HepG2 (cell line): ENCODE results near the gene TMC8. TPM values are rescaled to one million over a fixed set of nuclear protein-coding genes. Genes with fewer than 3 reads are reported as not detected.

Experiments
- AKAP8 ChIP-seq: sonication (generic); formaldehyde crosslinking; IDR thresholded peaks from 2 replicates; pipeline ENCODE4 v1.5.1; 2020; ENCODE audit warnings: mild to moderate bottlenecking, missing genetic modification reagents
- ARHGAP35 ChIP-seq: sonication (generic); formaldehyde crosslinking; IDR thresholded peaks from 2 replicates; pipeline ENCODE4 v1.9.0; 2022; ENCODE audit warnings: mild to moderate bottlenecking, inconsistent platforms, moderate library complexity, missing genetic modification reagents, borderline replicate concordance
- ARNTL ChIP-seq: sonication (generic); formaldehyde crosslinking; IDR thresholded peaks from 2 replicates; pipeline ENCODE4 v1.4.0; 2020; ENCODE audit warnings: mild to moderate bottlenecking, missing genetic modification reagents
- ASH2L ChIP-seq: fragments of 300-600, 200-600 bp; sonication (generic); IDR thresholded peaks from 2 replicates; pipeline ENCODE4 v1.7.0; 2017; ENCODE audit warnings: low read depth, mild to moderate bottlenecking, moderate library complexity, mixed read lengths, low read length; ENCODE audit not compliant: insufficient read length
- FOXP1 ChIP-seq, 2 experiments: fragments of 450-650 bp in 1 of 2; IDR thresholded peaks; 2 replicates each; pipeline ENCODE4 v1.6.1; 2017 to 2018; ENCODE audit warnings: antibody characterized with exemption in 1 of 2
- HDAC6 ChIP-seq: fragments of 200-600 bp; sonication (generic); IDR thresholded peaks from 2 replicates; pipeline ENCODE4 v1.7.0; 2017; ENCODE audit warnings: mild to moderate bottlenecking, antibody characterized with exemption, low read length, low read depth
- ISL2 ChIP-seq: sonication (generic); formaldehyde crosslinking; IDR thresholded peaks from 2 replicates; pipeline ENCODE4 v1.5.0; 2020; ENCODE audit warnings: missing genetic modification reagents
- KLF11 ChIP-seq: IDR thresholded peaks from 2 replicates; pipeline ENCODE4 v1.6.1; 2016; ENCODE audit warnings: missing compliant biosample characterization
- MIXL1 ChIP-seq: IDR thresholded peaks from 2 replicates; pipeline ENCODE4 v1.6.1; 2016
- MTA3 ChIP-seq: sonication (generic); formaldehyde crosslinking; IDR thresholded peaks from 2 replicates; pipeline ENCODE4 v1.4.0; 2020; ENCODE audit warnings: missing genetic modification reagents
- NFE2L2 ChIP-seq: fragments of 150-350 bp; IDR thresholded peaks from 2 replicates; pipeline ENCODE4 v1.6.1; 2014; ENCODE audit warnings: low read length
- NR2C2 ChIP-seq: sonication (generic); formaldehyde crosslinking; IDR thresholded peaks from 2 replicates; pipeline ENCODE4 v1.4.0; 2020; ENCODE audit warnings: missing genetic modification reagents, mild to moderate bottlenecking, moderate library complexity, borderline replicate concordance
- POLR2A ChIP-seq, 2 experiments: IDR thresholded peaks; 2 replicates each; pipeline ENCODE4 v1.6.1; 2011; ENCODE audit warnings: low read depth in 2 of 2, low read length in 2 of 2, mild to moderate bottlenecking in 1 of 2, moderate library complexity in 1 of 2; ENCODE audit not compliant: insufficient read depth in 1 of 2
- REPIN1 ChIP-seq: sonication (generic); formaldehyde crosslinking; IDR thresholded peaks from 2 replicates; pipeline ENCODE4 v1.8.0; 2022; ENCODE audit warnings: missing genetic modification reagents, low read depth, mild to moderate bottlenecking, borderline replicate concordance
- SMARCE1 ChIP-seq: fragments of 450-650 bp; IDR thresholded peaks from 2 replicates; pipeline ENCODE4 v1.6.1; 2017; ENCODE audit warnings: borderline replicate concordance
- TBX2 ChIP-seq: sonication (generic); formaldehyde crosslinking; IDR thresholded peaks from 2 replicates; pipeline ENCODE4 v1.5.0; 2020; ENCODE audit warnings: missing genetic modification reagents, mild to moderate bottlenecking, borderline replicate concordance
- THAP7 ChIP-seq: sonication (generic); formaldehyde crosslinking; IDR thresholded peaks from 2 replicates; pipeline ENCODE4 v1.8.1; 2023; ENCODE audit warnings: mild to moderate bottlenecking, missing genetic modification reagents
- ZBTB7A ChIP-seq: sonication (generic); formaldehyde crosslinking; IDR thresholded peaks from 2 replicates; pipeline ENCODE4 v1.8.0; 2022; ENCODE audit warnings: mild to moderate bottlenecking, missing genetic modification reagents
- ZFAT ChIP-seq: sonication (generic); formaldehyde crosslinking; conservative IDR thresholded peaks from 2 replicates; pipeline ENCODE4 v1.8.1; 2023; ENCODE audit warnings: missing genetic modification reagents, inconsistent platforms
- ZKSCAN8 ChIP-seq: IDR thresholded peaks from 2 replicates; pipeline ENCODE4 v1.6.1; 2016; ENCODE audit warnings: borderline replicate concordance, missing genetic modification reagents, missing compliant biosample characterization
- ZNF30 ChIP-seq: sonication (generic); formaldehyde crosslinking; IDR thresholded peaks from 2 replicates; pipeline ENCODE4 v1.5.0; 2020; ENCODE audit warnings: mild to moderate bottlenecking, missing genetic modification reagents
- ZNF468 ChIP-seq: sonication (generic); formaldehyde crosslinking; IDR thresholded peaks from 2 replicates; pipeline ENCODE4 v1.8.0; 2022; ENCODE audit warnings: mild to moderate bottlenecking, moderate library complexity, missing genetic modification reagents
- ZNF570 ChIP-seq: sonication (generic); formaldehyde crosslinking; IDR thresholded peaks from 2 replicates; pipeline ENCODE4 v1.4.0; 2020; ENCODE audit warnings: mild to moderate bottlenecking, missing genetic modification reagents, borderline replicate concordance
- ZNF7 ChIP-seq: IDR thresholded peaks from 2 replicates; pipeline ENCODE4 v1.6.1; 2016; ENCODE audit warnings: missing biosample characterization, missing genetic modification reagents
- ZNF713 ChIP-seq: sonication (generic); formaldehyde crosslinking; IDR thresholded peaks from 2 replicates; pipeline ENCODE4 v1.4.0; 2020; ENCODE audit warnings: mild to moderate bottlenecking, missing genetic modification reagents
- ZNF746 ChIP-seq: sonication (generic); formaldehyde crosslinking; IDR thresholded peaks from 2 replicates; pipeline ENCODE4 v1.8.0; 2022; ENCODE audit warnings: mild to moderate bottlenecking, missing genetic modification reagents
- ZNF790 ChIP-seq: sonication (generic); formaldehyde crosslinking; IDR thresholded peaks from 2 replicates; pipeline ENCODE4 v1.8.0; 2022; ENCODE audit warnings: missing genetic modification reagents, mild to moderate bottlenecking, borderline replicate concordance
- ZSCAN31 ChIP-seq: sonication (generic); formaldehyde crosslinking; IDR thresholded peaks from 2 replicates; pipeline ENCODE4 v1.5.0; 2020; ENCODE audit warnings: low read depth, mild to moderate bottlenecking, missing genetic modification reagents
- polyA plus RNA-seq, 8 experiments: library from polyadenylated mRNA; depleted of rRNA in 3 of 8; stranded (reverse) in 7 of 8; unstranded in 1 of 8; fragments of >200 nt; fragmentation: Illumina TruSeq in 4 of 8; extraction: Trizol in 4 of 8; gene quantifications; 2 replicates each; pipeline versions ENCODE4 v1.2.1 to v1.2.3, GENCODE V29; 2011 to 2016; ENCODE audit warnings: low read depth in 4 of 8, missing spikeins in 1 of 8, mixed read lengths in 1 of 8; ENCODE audit not compliant: insufficient read depth in 1 of 8
- total RNA-seq, 5 experiments: library from RNA; depleted of rRNA; stranded (reverse); fragments of >200 nt; fragmentation: Illumina TruSeq; extraction: Trizol; gene quantifications; 2 replicates each; pipeline ENCODE4 v1.2.3, GENCODE V29; 2016; ENCODE audit warnings: low read depth in 1 of 5
- TF ChIP-seq, protein P1 (sequence below): sonication (generic); formaldehyde crosslinking; IDR thresholded peaks from 2 replicates; pipeline ENCODE4 v1.8.0; 2022; ENCODE audit warnings: mild to moderate bottlenecking, missing genetic modification reagents, moderate library complexity
- TF ChIP-seq, protein P2 (sequence below): IDR thresholded peaks from 2 replicates; pipeline ENCODE4 v1.6.1; 2016; ENCODE audit warnings: missing compliant biosample characterization, missing genetic modification reagents, borderline replicate concordance

The TMC8 gene
- total and polyA plus RNA-seq, 2 of the 13 experiments (the other 11 are each of a cell fraction or from before 2014, with no cell fraction given) = 0.53 to 7.8 TPM

GRCh38 chr17:78127239-78127887 is 3.2 kb upstream of the TMC8 start (continued):
- TF ChIP-seq ZNF790 (CRISPR knock-in tag) (no peak), POLR2A (IDR thresholded peaks at IDR 0.05; ENCODE audit: insufficient read depth in 1 of 2, low read depth in 2 of 2, low read length in 2 of 2) (peak; percentile 73 to 90), AKAP8 (CRISPR knock-in tag) (peak; percentile 89), NFE2L2 (no peak), ZKSCAN8 (no peak), ZNF570 (CRISPR knock-in tag) (no peak), THAP7 (CRISPR knock-in tag) (peak; percentile 80), TBX2 (CRISPR knock-in tag) (peak; percentile 66), ARHGAP35 (CRISPR knock-in tag) (0 out of 2 replicates have a peak, but pooled peaks have one; percentile 28), ZNF30 (CRISPR knock-in tag) (no peak), ZBTB7A (CRISPR knock-in tag) (peak; percentile 83; the same call in 1 of the 2 replicates), ZNF746 (CRISPR knock-in tag) (0 out of 2 replicates have a peak, but pooled peaks have one; percentile 7), KLF11 (CRISPR knock-in tag) (peak; percentile 26; the same call in 1 of the 2 replicates), ARNTL (peak; percentile 87), ZNF713 (CRISPR knock-in tag) (peak; percentile 42; the same call in 1 of the 2 replicates), ASH2L (no peak), ZNF7 (CRISPR knock-in tag) (no peak), HDAC6 (no peak), SMARCE1 (no peak), MIXL1 (CRISPR knock-in tag) (peak; percentile 93), ISL2 (CRISPR knock-in tag) (peak; percentile 56; the same call in 1 of the 2 replicates), NR2C2 (CRISPR knock-in tag) (peak; percentile 95), ZNF468 (CRISPR knock-in tag) (no peak), FOXP1 (IDR thresholded peaks at IDR 0.05) (no peak), FOXP1 (CRISPR knock-in tag; IDR thresholded peaks at IDR 0.05) (peak; percentile 25; the same call in 1 of the 2 replicates), ZFAT (CRISPR knock-in tag) (no peak), MTA3 (CRISPR knock-in tag) (no peak), ZSCAN31 (CRISPR knock-in tag) (peak; percentile 69; the same call in 1 of the 2 replicates), REPIN1 (CRISPR knock-in tag) (peak; percentile 48; the same call in 1 of the 2 replicates)
- TF ChIP-seq, protein P1, sequence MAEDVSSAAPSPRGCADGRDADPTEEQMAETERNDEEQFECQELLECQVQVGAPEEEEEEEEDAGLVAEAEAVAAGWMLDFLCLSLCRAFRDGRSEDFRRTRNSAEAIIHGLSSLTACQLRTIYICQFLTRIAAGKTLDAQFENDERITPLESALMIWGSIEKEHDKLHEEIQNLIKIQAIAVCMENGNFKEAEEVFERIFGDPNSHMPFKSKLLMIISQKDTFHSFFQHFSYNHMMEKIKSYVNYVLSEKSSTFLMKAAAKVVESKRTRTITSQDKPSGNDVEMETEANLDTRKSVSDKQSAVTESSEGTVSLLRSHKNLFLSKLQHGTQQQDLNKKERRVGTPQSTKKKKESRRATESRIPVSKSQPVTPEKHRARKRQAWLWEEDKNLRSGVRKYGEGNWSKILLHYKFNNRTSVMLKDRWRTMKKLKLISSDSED (CRISPR knock-in tag) = no peak
- TF ChIP-seq, protein P2, sequence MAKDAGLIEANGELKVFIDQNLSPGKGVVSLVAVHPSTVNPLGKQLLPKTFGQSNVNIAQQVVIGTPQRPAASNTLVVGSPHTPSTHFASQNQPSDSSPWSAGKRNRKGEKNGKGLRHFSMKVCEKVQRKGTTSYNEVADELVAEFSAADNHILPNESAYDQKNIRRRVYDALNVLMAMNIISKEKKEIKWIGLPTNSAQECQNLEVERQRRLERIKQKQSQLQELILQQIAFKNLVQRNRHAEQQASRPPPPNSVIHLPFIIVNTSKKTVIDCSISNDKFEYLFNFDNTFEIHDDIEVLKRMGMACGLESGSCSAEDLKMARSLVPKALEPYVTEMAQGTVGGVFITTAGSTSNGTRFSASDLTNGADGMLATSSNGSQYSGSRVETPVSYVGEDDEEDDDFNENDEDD (CRISPR knock-in tag) = peak; percentile 72; the same call in 1 of the 2 replicates
